ENCODE data around the gene DDX5. TPM values are rescaled to one million over a fixed set of nuclear protein-coding genes. Genes with fewer than 3 reads are reported as not detected.
A peak's percentile ranks its signal among the peaks of the same experiment; 100 is the strongest.

Gene DDX5
- polyA plus RNA-seq, 6 donors from 2014 or later, result 1,301 to 1,824 (median 1,519) TPM

DNA sequence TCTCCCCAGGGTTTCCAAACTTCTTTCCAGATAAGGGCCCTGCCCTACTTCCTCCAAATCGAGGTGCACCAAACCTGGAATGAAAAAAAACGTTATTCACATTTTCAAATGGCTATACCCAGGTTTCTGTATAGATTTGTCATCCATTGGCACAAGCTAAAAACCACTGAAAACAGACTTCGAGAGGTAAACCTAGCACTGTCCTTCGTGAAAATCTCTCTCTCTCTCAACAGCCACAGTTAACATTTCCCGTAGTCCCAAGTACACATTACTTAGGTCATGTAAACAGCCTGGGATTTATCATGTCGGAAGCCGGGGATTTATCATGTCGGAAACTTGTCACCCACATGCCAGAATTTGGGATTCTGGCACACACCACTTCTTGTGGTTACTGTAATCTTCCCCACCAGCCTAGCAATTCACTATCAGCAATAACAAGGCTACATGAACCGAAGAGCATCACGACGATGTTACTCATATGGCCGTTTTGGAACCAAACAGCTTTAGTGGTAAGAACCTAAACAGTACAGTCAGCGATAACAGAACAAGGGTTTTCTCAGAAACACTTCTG, 1.2 kb downstream of the DDX5 start:
- Mint-ChIP-seq H3K4me3 (peak overlapping the region; percentile 97 to 100 (median 100)), H3K36me3 (peaks cover 53 to 54% of the 10 kb centered on the region in 2 donors), H3K27ac (peak overlapping the region; percentile 80 to 100 (median 100)), H3K4me1 (peaks cover 46 to 55% (median 54%) of the 10 kb centered on the region in 3 donors), H3K27me3 (no peaks in the 10 kb centered on the region), H3K9me3 (peaks cover 0 to 5% (median 0%) of the 10 kb centered on the region in 7 donors)
- ATAC-seq (ENCODE audit: low read depth in 2 of 2), result no peak
- peak; percentile 11 for DNase-seq

GRCh38 chr17:64503821-64504768, 2.0 kb downstream of the DDX5 start:
- no peak for ATAC-seq (ENCODE audit: low read depth in 2 of 2)
- Mint-ChIP-seq H3K27me3 (no peaks in the 10 kb centered on the region), H3K9me3 (peaks cover 0 to 5% (median 0%) of the 10 kb centered on the region in 7 donors), H3K36me3 (peaks cover 53 to 55% of the 10 kb centered on the region in 2 donors), H3K4me1 (peaks cover 47 to 60% (median 51%) of the 10 kb centered on the region in 3 donors), H3K4me3 (peak overlapping the region; percentile 97 to 100 (median 100)), H3K27ac (peak overlapping the region; percentile 80 to 100 (median 100))
- peak; percentile 7 for DNase-seq

DNA sequence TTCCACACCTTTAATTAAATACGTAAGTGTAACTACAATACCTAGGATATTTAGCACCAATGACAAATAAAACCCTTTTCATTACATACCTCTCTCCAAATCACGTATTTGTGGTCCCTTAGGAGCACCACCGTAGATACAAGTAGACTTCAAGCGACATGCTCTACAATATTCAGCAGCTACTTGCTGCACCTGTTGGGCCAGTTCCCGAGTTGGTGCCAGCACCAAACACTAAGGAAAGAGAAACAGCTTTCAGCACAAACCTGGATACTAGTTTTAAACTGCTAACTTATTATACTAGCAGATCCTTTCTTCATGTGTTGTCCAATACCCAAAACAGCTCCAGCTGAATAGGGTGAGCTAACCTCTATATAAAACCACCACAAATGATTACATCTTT, 2.7 kb downstream of the DDX5 start:
- peaks cover 0 to 5% (median 0%) of the 10 kb centered on the region in 7 donors for H3K9me3 Mint-ChIP-seq
- peak overlapping the region in 2 of 6 donors; percentile 92 to 100 for H3K27ac Mint-ChIP-seq
- H3K4me1 Mint-ChIP-seq, result peaks cover 48 to 62% (median 49%) of the 10 kb centered on the region in 3 donors
- peaks cover 53 to 55% of the 10 kb centered on the region in 2 donors for H3K36me3 Mint-ChIP-seq
- DNase-seq (peak; percentile 5), ATAC-seq (ENCODE audit: low read depth in 2 of 2) (no peak)
- H3K27me3 Mint-ChIP-seq, result no peaks in the 10 kb centered on the region
- peak overlapping the region in 5 of 8 donors; percentile 10 to 100 (median 83) for H3K4me3 Mint-ChIP-seq

GRCh38 chr17:64502809-64503208, 3.3 kb downstream of the DDX5 start:
- H3K9me3 Mint-ChIP-seq, result peaks cover 0 to 5% (median 0%) of the 10 kb centered on the region in 7 donors
- DNase-seq (peak; percentile 3), ATAC-seq (ENCODE audit: low read depth in 2 of 2) (no peak)
- peaks cover 44 to 64% (median 47%) of the 10 kb centered on the region in 3 donors for H3K4me1 Mint-ChIP-seq
- H3K27ac Mint-ChIP-seq, result peak overlapping the region in 3 of 6 donors; percentile 24 to 100 (median 92)
- no peaks in the 10 kb centered on the region for H3K27me3 Mint-ChIP-seq
- H3K36me3 Mint-ChIP-seq, result peaks cover 53 to 55% of the 10 kb centered on the region in 2 donors
- H3K4me3 Mint-ChIP-seq, result peak overlapping the region in 3 of 8 donors; percentile 2 to 100 (median 10)

DNA sequence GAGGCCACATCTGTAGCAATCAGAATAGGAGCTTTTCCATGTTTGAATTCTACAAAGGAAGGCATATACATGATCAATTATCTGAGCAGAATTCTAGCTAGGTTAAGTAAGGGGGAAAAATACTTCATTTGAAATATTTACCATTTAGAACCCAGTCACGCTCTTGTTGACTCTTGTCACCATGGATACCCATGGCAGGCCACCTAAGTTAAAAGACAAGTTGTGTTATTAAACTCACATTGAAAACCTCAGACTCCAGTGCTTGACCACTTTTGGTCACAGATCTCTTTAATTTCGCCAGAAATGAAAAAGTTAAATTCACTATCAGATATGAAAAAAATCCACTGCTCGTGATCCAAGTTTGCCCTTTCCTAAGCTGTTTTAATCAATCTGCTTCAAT, 4.1 kb downstream of the DDX5 start:
- H3K27me3 Mint-ChIP-seq, result no peaks in the 10 kb centered on the region
- peaks cover 53 to 55% of the 10 kb centered on the region in 2 donors for H3K36me3 Mint-ChIP-seq
- ATAC-seq (ENCODE audit: low read depth in 2 of 2) (no peak), DNase-seq (peak; percentile 5)
- peaks cover 0 to 5% (median 0%) of the 10 kb centered on the region in 7 donors for H3K9me3 Mint-ChIP-seq
- H3K4me3 Mint-ChIP-seq, result peak overlapping the region in 3 of 8 donors; percentile 8 to 100 (median 9)
- H3K27ac Mint-ChIP-seq, result peak overlapping the region; percentile 30 to 100 (median 80)
- peaks cover 47 to 66% (median 47%) of the 10 kb centered on the region in 3 donors for H3K4me1 Mint-ChIP-seq

GRCh38 chr17:64500862-64501765, 5.0 kb downstream of the DDX5 start:
- Mint-ChIP-seq H3K4me1 (peaks cover 54 to 75% (median 56%) of the 10 kb centered on the region in 3 donors), H3K9me3 (peaks cover 0 to 8% (median 0%) of the 10 kb centered on the region in 7 donors), H3K4me3 (peak overlapping the region in 2 of 8 donors; percentile 43 to 100), H3K27me3 (no peaks in the 10 kb centered on the region), H3K36me3 (peaks cover 53 to 55% of the 10 kb centered on the region in 2 donors), H3K27ac (peak overlapping the region in 5 of 6 donors; percentile 33 to 100 (median 83))
- no peak for ATAC-seq (ENCODE audit: low read depth in 2 of 2)
- peak; percentile 12 for DNase-seq

DNA sequence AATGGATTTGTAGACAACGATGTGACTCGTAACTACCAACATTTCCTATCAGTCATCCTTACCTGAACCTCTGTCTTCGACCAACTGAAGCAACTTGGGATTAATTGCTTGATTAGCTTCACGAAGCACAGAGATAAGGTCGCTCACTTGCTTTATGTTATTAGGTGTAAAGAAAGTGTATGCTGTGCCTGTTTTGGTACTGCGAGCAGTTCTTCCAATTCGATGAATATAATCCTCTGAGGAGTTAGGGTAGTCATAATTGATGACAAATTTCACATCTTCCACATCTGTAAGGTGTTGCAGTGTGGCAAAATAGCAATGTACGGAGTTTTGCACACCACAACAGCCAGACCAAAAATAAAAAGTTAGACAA, 5.6 kb downstream of the DDX5 start:
- peak; percentile 5 for DNase-seq
- Mint-ChIP-seq H3K27ac (peak overlapping the region in 2 of 6 donors; percentile 81 to 100), H3K27me3 (no peaks in the 10 kb centered on the region), H3K4me1 (peaks cover 57 to 77% (median 63%) of the 10 kb centered on the region in 3 donors), H3K9me3 (peaks cover 0 to 4% (median 0%) of the 10 kb centered on the region in 7 donors), H3K4me3 (peak overlapping the region in 3 of 8 donors; percentile 38 to 100 (median 43)), H3K36me3 (peaks cover 49% of the 10 kb centered on the region in 2 donors)
- ATAC-seq (ENCODE audit: low read depth in 2 of 2), result no peak

DNA sequence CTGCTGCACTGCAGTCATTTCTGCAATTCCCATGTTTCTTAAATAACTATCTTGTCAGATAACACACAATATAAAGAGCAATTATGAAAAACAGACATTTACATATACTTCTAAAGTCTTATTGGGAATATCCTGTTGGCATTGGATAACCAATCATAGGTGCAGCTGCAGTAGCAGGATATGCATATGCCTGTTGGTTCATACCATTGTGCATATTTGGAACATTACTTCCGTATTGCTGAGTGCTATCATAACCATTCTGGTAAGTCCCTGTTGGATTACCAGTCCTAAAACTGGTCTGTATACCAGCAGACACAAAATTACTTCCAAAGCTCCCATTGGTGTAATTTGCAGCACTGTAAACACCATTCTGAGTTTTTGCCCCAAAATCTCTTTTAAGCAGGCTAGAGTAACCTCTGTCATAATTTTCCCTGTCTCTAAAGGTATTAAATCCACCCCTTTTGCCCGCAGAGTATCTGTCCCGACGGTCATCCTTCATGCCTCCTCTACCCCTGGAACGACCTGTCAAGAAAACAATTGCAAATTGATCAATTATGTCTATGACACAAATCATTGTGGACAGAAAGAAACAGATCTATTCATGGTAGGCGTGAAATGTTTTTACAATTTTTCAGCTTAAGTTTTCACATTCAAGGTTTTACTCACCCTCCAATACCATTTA, 6.1 kb downstream of the DDX5 start:
- Mint-ChIP-seq H3K4me3 (peak overlapping the region in 4 of 8 donors; percentile 19 to 100 (median 52)), H3K27me3 (no peaks in the 10 kb centered on the region), H3K36me3 (peaks cover 44% of the 10 kb centered on the region in 2 donors), H3K4me1 (peaks cover 56 to 79% (median 67%) of the 10 kb centered on the region in 3 donors), H3K9me3 (peaks cover 0 to 2% (median 0%) of the 10 kb centered on the region in 7 donors), H3K27ac (peak overlapping the region in 4 of 6 donors; percentile 43 to 100 (median 84))
- DNase-seq (peak; percentile 9), ATAC-seq (ENCODE audit: low read depth in 2 of 2) (no peak)

- H3K27me3 Mint-ChIP-seq, result no peaks in the 10 kb centered on the region
- H3K27ac Mint-ChIP-seq, result peak overlapping the region in 5 of 6 donors; percentile 53 to 100 (median 94)
- peaks cover 35 to 41% of the 10 kb centered on the region in 2 donors for H3K36me3 Mint-ChIP-seq
- DNase-seq (peak; percentile 15), ATAC-seq (ENCODE audit: low read depth in 2 of 2) (no peak)
- H3K9me3 Mint-ChIP-seq, result peaks cover 0 to 2% (median 0%) of the 10 kb centered on the region in 7 donors
- peak overlapping the region in 5 of 8 donors; percentile 12 to 100 (median 51) for H3K4me3 Mint-ChIP-seq
- peaks cover 57 to 85% (median 72%) of the 10 kb centered on the region in 3 donors for H3K4me1 Mint-ChIP-seq
These were observed 7.5 kb downstream of the DDX5 start for GRCh38 chr17:64498308-64499203.

- ATAC-seq (ENCODE audit: low read depth in 2 of 2) (no peak), DNase-seq (no peak)
- Mint-ChIP-seq H3K27me3 (no peaks in the 10 kb centered on the region), H3K27ac (peak overlapping the region; percentile 94 to 100 (median 98)), H3K9me3 (peaks cover 0 to 2% (median 0%) of the 10 kb centered on the region in 7 donors), H3K4me3 (peak overlapping the region; percentile 99 to 100 (median 100)), H3K4me1 (peaks cover 50 to 77% (median 68%) of the 10 kb centered on the region in 3 donors), H3K36me3 (peaks cover 28 to 33% of the 10 kb centered on the region in 2 donors)
These were observed 8.5 kb downstream of the DDX5 start for GRCh38 chr17:64497565-64498035.
